Lower leg skin (tissue), 4 donors: Measurements from ENCODE around the gene TMEM181. TPM values are rescaled to one million over a fixed set of nuclear protein-coding genes. Genes with fewer than 3 reads are reported as not detected.

Experiments used
- DNase-seq, 2 donors: peaks; one replicate each; pipeline ENCODE4 v3.0.0-alpha.2; 2019; ENCODE audit warnings: low spot score in 2 of 2
- H3K4me3 ChIP-seq: fragments of 200-600 bp; sonication (generic); 2 replicates; pipeline ENCODE4 v1.5.1; 2017; ENCODE audit warnings: mild to moderate bottlenecking, low read depth; ENCODE audit not compliant: poor library complexity, severe bottlenecking
- POLR2A ChIP-seq, 2 donors: fragments of 450-650 bp; IDR thresholded peaks; one replicate each; pipeline ENCODE4 v1.6.1; 2016 to 2017; ENCODE audit warnings: antibody characterized with exemption in 2 of 2, mild to moderate bottlenecking in 1 of 2, moderate library complexity in 1 of 2
- WGBS, 2 donors: methylation state at CpG; one replicate each; pipeline ENCODE4 v1.1.5; 2018; 5-methylcytosine and 5-hydroxymethylcytosine counted together
- intact Hi-C: fragments of 100-400 bp; cut with DNase I; formaldehyde crosslinking; loops from one replicate; pipeline ENCODE4 v1.15.0; 2023; ENCODE audit warnings: low total_unique reads
- total RNA-seq, 4 donors: library from RNA; depleted of rRNA; stranded (reverse); fragments of >200 nt; gene quantifications; one replicate each; pipeline ENCODE4 v1.1.0, GENCODE V29; 2016
- TF ChIP-seq, protein P1 (sequence below), 3 donors: fragments of 450-650 bp; IDR thresholded peaks; one replicate each; pipeline ENCODE4 v1.5.1; 2016; ENCODE audit warnings: antibody characterized with exemption in 3 of 3, mild to moderate bottlenecking in 3 of 3, moderate library complexity in 2 of 3

Gene TMEM181
- total RNA-seq, 4 donors from 2014 or later: 12.8 to 20.8 (median 17.2) TPM

DNA sequence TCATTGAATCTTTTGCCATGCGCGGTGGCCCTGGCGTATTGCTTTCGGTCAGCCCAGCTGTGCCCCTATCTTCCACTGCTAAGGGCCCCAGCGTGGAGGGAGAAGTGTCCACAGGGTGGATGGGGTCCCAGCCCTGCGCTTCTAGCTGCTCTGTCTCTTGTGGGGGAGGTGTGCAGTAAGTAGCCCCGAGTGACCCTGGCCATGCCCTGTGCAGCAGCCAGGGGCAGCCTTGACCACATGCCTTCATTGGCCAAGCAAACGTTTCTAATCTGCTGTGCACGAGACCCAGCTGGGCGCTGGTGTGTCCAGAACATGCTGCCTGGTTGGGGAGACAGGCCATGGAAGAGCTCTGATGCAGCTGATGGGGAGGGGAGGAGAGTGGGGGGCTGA is 13.6 kb downstream of the TMEM181 start:
- no peak overlapping the region for H3K4me3 ChIP-seq
- TF ChIP-seq POLR2A (IDR thresholded peaks at IDR 0.05): no peak
- TF ChIP-seq, protein P1, sequence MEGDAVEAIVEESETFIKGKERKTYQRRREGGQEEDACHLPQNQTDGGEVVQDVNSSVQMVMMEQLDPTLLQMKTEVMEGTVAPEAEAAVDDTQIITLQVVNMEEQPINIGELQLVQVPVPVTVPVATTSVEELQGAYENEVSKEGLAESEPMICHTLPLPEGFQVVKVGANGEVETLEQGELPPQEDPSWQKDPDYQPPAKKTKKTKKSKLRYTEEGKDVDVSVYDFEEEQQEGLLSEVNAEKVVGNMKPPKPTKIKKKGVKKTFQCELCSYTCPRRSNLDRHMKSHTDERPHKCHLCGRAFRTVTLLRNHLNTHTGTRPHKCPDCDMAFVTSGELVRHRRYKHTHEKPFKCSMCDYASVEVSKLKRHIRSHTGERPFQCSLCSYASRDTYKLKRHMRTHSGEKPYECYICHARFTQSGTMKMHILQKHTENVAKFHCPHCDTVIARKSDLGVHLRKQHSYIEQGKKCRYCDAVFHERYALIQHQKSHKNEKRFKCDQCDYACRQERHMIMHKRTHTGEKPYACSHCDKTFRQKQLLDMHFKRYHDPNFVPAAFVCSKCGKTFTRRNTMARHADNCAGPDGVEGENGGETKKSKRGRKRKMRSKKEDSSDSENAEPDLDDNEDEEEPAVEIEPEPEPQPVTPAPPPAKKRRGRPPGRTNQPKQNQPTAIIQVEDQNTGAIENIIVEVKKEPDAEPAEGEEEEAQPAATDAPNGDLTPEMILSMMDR (IDR thresholded peaks at IDR 0.05): no peak
- intact Hi-C loops: no loop called here
- 97% methylated on average over 10 of the region's 10 CpGs for WGBS, 2 donors
- DNase-seq: peak in 1 of 2 donors; percentile 57

DNA sequence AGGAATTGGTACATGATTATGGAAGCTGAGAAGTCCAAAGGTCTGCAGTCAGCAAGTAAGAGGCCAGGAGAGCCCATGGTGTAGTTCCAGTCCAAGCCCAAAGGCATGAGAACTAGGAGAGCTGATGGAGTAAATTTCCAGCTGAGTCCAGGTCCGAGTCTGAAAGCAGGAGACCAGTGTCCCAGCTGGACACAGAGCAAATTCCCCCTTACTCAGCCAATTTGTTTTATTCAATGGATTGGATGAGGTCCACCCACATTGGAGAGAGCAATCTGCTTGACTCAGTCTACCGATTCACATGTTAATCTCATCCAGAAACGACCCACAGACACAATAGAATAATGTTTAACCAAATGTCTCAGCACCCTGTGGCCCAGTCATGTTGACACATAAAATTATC is 14.9 kb downstream of the TMEM181 start:
- intact Hi-C loops: no loop called here
- H3K4me3 ChIP-seq: no peak overlapping the region
- no peak for TF ChIP-seq POLR2A (IDR thresholded peaks at IDR 0.05)
- TF ChIP-seq, protein P1 (IDR thresholded peaks at IDR 0.05): no peak
- peak in 1 of 2 donors; percentile 23 for DNase-seq
- WGBS, 2 donors: 83 to 90% methylated on average over 3 of the region's 3 CpGs

DNA sequence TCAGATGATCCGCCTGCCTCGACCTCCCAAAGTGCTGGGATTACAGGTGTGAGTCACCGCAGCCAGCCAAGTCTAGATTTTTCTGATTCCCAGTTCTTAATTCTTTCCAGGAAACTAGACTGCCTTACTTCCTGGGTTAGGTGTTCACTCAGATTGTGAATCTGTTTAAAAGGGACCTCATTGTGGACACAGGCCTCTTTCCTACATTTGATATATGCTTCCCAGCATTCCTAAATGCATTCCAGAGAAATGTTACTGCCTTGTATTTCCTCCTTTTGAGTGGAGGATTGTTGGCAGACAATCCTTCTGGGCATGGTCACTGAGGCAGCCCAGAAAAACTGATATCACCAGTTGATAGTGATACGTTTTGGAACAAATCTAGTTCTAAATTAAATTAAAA is 15.7 kb downstream of the TMEM181 start:
- TF ChIP-seq POLR2A (IDR thresholded peaks at IDR 0.05): no peak
- TF ChIP-seq, protein P1 (IDR thresholded peaks at IDR 0.05): no peak
- DNase-seq: peak in 1 of 2 donors; percentile 10
- H3K4me3 ChIP-seq: no peak overlapping the region
- WGBS, 2 donors: 92 to 95% methylated on average over 4 of the region's 4 CpGs
- intact Hi-C loops: no loop called here

DNA sequence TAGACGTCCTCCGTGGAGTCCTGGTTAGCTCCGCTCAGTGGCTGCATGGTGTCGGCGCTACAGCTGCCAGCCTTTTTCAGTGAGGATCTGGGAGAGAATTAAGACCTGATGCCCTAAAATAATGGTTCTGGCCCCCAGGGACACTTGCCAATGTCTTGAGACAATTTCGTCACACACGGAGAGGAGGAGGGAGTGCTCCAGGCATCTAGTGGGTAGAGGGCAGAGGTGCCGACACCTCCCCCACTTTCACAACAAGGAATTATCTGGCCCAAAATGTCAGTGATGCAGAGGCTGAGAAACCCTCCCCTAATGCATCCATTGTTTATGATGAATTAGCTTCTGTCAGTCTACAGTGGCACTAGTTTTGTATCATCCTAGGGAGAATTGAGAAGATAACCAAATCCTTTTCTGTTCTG is 24.4 kb downstream of the TMEM181 start:
- intact Hi-C loops: no loop called here
- H3K4me3 ChIP-seq: no peak overlapping the region
- TF ChIP-seq, protein P1 (IDR thresholded peaks at IDR 0.05): no peak
- no peak for TF ChIP-seq POLR2A (IDR thresholded peaks at IDR 0.05)
- no peak for DNase-seq
- 89 to 96% methylated on average over 8 of the region's 8 CpGs for WGBS, 2 donors

DNA sequence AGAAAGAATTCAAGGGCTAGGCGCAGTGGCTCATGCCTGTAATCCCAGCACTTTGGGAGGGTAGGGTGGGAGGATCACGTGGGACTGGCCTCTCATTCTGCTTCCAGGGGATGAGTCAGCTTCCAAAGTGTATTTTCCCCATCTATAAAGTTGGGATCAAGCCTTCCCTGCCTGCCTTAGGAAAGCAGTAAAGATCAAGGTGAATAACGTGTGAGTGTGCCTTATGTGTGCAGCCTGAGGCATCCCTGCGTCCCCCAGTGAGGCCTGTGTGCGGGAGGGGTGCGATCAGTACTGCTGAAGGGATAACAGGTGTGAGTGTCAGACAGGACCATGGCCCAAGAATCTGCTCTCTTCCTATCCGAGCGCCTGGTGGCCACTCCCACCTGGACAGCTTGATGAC is 26.8 kb downstream of the TMEM181 start:
- intact Hi-C loops: no loop called here
- H3K4me3 ChIP-seq: no peak overlapping the region
- 94 to 96% methylated on average over 8 of the region's 8 CpGs for WGBS, 2 donors
- TF ChIP-seq POLR2A (IDR thresholded peaks at IDR 0.05): no peak
- TF ChIP-seq, protein P1 (IDR thresholded peaks at IDR 0.05): no peak
- no peak for DNase-seq

DNA sequence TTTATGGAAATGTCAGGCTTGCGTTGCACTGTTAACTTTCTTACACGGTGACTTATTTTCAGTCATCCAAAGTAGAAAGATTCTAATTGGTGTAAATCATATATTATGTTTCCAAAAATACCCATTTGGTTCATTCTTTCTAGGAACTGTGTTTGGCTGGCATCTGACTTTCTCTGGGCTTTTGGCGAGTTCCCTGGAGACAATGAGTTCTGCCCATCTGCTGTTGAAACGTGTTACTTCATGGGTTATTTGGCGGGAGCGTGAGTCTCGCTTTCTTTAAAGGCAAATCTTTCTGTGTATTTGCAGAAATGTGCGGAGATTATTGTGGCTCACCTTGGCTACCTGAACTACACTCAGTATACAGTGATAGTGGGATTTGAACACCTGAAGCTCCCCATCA is 29.5 kb downstream of the TMEM181 start:
- no peak for TF ChIP-seq POLR2A (IDR thresholded peaks at IDR 0.05)
- TF ChIP-seq, protein P1 (IDR thresholded peaks at IDR 0.05): no peak
- intact Hi-C loops: no loop called here
- DNase-seq: no peak
- 83 to 84% methylated on average over 8 of the region's 8 CpGs for WGBS, 2 donors
- no peak overlapping the region for H3K4me3 ChIP-seq
